K562 (cell line): ENCODE results near the gene SLC25A45. TPM values are rescaled to one million over a fixed set of nuclear protein-coding genes. Genes with fewer than 3 reads are reported as not detected.

ENCODE experiments used
- ARID3A ChIP-seq: IDR thresholded peaks from 2 replicates; pipeline ENCODE4 v1.6.1; 2012; ENCODE audit warnings: low read depth, low read length, improper control_type of control experiment, borderline replicate concordance
- HLTF ChIP-seq: fragments of 450-650 bp; IDR thresholded peaks from 2 replicates; pipeline ENCODE4 v1.6.1; 2016
- SMAD1 ChIP-seq: fragments of 150-350 bp; IDR thresholded peaks from 2 replicates; pipeline ENCODE4 v1.6.1; 2014; ENCODE audit warnings: low read length, low read depth; ENCODE audit not compliant: partially characterized antibody
- SREBF2 ChIP-seq: sonication (generic); formaldehyde crosslinking; IDR thresholded peaks from 2 replicates; pipeline ENCODE4 v1.4.0; 2020; ENCODE audit warnings: mild to moderate bottlenecking, missing genetic modification reagents
- ZBTB26 ChIP-seq: fragments of 450-650 bp; formaldehyde crosslinking; IDR thresholded peaks from 2 replicates; pipeline ENCODE4 v1.4.0; 2022; ENCODE audit warnings: missing genetic modification characterization
- ZBTB33 ChIP-seq: sonication (generic); formaldehyde crosslinking; IDR thresholded peaks from 2 replicates; pipeline ENCODE4 v1.8.1; 2023; ENCODE audit warnings: mild to moderate bottlenecking, missing genetic modification reagents
- ZBTB43 ChIP-seq: sonication (generic); formaldehyde crosslinking; IDR thresholded peaks from 2 replicates; pipeline ENCODE4 v1.8.0; 2023; ENCODE audit warnings: mild to moderate bottlenecking, missing genetic modification reagents
- ZFX ChIP-seq: sonication (generic); formaldehyde crosslinking; IDR thresholded peaks from 2 replicates; pipeline ENCODE4 v1.8.0; 2022; ENCODE audit warnings: mild to moderate bottlenecking, missing genetic modification reagents, moderate library complexity
- ZNF280A ChIP-seq: fragments of 450-650 bp; IDR thresholded peaks from 2 replicates; pipeline ENCODE4 v1.6.1; 2018; ENCODE audit warnings: mild to moderate bottlenecking, low read depth; ENCODE audit not compliant: partially characterized antibody
- polyA plus RNA-seq, 8 experiments: library from polyadenylated mRNA; depleted of rRNA in 4 of 8; stranded (reverse) in 5 of 8; unstranded in 3 of 8; fragments of >200 nt; fragmentation: Nextera tagmentation in 2 of 8; fragmentation: Illumina TruSeq in 1 of 8; extraction: Ambion mirVana in 2 of 8; extraction: Trizol in 1 of 8; gene quantifications; 2 replicates each; pipeline versions ENCODE4 v1.2.1 to v1.2.3, GENCODE V29; 2011 to 2014; ENCODE audit warnings: inconsistent platforms in 1 of 8, missing spikeins in 1 of 8
- total RNA-seq, 7 experiments: library from RNA; depleted of rRNA in 6 of 7; stranded (reverse); fragments of >200 nt in 6 of 7; fragmentation: Illumina TruSeq in 2 of 7; extraction: Trizol in 2 of 7; gene quantifications; 2 replicates each; pipeline versions ENCODE4 v1.2.1 to v1.2.3, GENCODE V29; 2011 to 2021; ENCODE audit warnings: low replicate concordance in 1 of 7

SLC25A45 gene
- total and polyA plus RNA-seq, 9 of the 15 experiments (the other 6 are each of a cell fraction or from before 2014, with no cell fraction given) = 0.15 to 2.3 (median 0.68) TPM

GRCh38 chr11:65362966-65363365 lies 19.5 kb downstream of the SLC25A45 start (continued):
- TF ChIP-seq ZBTB26 (CRISPR knock-in tag) (no peak), ARID3A (no peak), ZBTB33 (CRISPR knock-in tag) (peak; percentile 71; the same call in 1 of the 2 replicates), SMAD1 (no peak), SREBF2 (CRISPR knock-in tag) (no peak), ZNF280A (no peak), ZBTB43 (CRISPR knock-in tag) (no peak), ZFX (CRISPR knock-in tag) (no peak), HLTF (0 out of 2 replicates have a peak, but pooled peaks have one; percentile 5)
